Thyroid gland (tissue), 4 donors: ENCODE results near the gene CACYBP.

ENCODE experiments used
- POLR2A ChIP-seq, 2 donors: fragments of 450-650 bp; IDR thresholded peaks; one replicate each; pipeline ENCODE4 v1.6.1; 2017; ENCODE audit warnings: antibody characterized with exemption in 2 of 2, mild to moderate bottlenecking in 2 of 2, moderate library complexity in 1 of 2
- TF ChIP-seq, protein P1 (sequence below), 6 experiments: fragments of 200-600 bp in 3 of 6; fragments of 450-650 bp in 3 of 6; sonication (generic) in 3 of 6; IDR thresholded peaks; one replicate each; pipeline ENCODE4 v1.5.1; 2016 to 2019; ENCODE audit warnings: antibody characterized with exemption in 6 of 6, mild to moderate bottlenecking in 2 of 6, inconsistent platforms in 1 of 6, moderate library complexity in 1 of 6

- TF ChIP-seq, protein P1, sequence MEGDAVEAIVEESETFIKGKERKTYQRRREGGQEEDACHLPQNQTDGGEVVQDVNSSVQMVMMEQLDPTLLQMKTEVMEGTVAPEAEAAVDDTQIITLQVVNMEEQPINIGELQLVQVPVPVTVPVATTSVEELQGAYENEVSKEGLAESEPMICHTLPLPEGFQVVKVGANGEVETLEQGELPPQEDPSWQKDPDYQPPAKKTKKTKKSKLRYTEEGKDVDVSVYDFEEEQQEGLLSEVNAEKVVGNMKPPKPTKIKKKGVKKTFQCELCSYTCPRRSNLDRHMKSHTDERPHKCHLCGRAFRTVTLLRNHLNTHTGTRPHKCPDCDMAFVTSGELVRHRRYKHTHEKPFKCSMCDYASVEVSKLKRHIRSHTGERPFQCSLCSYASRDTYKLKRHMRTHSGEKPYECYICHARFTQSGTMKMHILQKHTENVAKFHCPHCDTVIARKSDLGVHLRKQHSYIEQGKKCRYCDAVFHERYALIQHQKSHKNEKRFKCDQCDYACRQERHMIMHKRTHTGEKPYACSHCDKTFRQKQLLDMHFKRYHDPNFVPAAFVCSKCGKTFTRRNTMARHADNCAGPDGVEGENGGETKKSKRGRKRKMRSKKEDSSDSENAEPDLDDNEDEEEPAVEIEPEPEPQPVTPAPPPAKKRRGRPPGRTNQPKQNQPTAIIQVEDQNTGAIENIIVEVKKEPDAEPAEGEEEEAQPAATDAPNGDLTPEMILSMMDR (IDR thresholded peaks at IDR 0.05) = no peak
- no peak for TF ChIP-seq POLR2A (IDR thresholded peaks at IDR 0.05)
These were observed 45.4 kb downstream of the CACYBP start for GRCh38 chr1:175045097-175045496.
